ENCODE measurements around the gene FTO. TPM values are rescaled to one million over a fixed set of nuclear protein-coding genes. Genes with fewer than 3 reads are reported as not detected.

FTO gene
- total and polyA plus RNA-seq, 2 of the 13 experiments (the other 11 are each of a cell fraction or from before 2014, with no cell fraction given) = 41.6 to 55.8 TPM

DNA sequence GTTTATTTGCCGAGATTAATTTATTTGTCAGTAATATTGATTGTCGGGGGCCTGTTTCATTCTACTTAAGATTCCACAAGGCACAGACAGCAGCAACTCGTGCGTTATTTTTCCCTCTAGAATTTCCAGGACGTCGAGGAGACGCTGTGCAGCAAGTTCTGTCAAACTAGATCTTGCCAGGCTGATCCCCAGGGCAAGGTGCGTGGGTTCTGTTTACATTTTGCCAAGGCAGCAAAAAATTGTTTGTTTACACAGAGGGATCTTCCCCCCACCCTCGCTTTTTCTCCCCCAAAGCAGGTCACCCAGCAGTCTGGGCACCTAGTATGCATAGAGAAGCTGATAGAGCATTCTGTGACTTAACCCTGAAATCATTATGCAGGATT is 471.2 kb downstream of the FTO start:
- Histone ChIP-seq H3K4me2 (ENCODE audit: low read depth, low read length) (peak overlapping the region; percentile 90), H3K27ac (ENCODE audit: extremely low read length, insufficient read depth, low read length) (peak overlapping the region; percentile 97), H3K27me3 (ENCODE audit: control insufficient read depth in 1 of 2, insufficient read depth in 2 of 2, low read length in 2 of 2) (no peaks in the 10 kb centered on the region), H4K20me1 (ENCODE audit: insufficient read depth, low read length) (no peaks in the 10 kb centered on the region), H3K4me1 (ENCODE audit: insufficient read depth, low read length) (peaks cover 98% of the 10 kb centered on the region), H3K4me3 (replicated peaks in 1 of 3; ENCODE audit: insufficient read depth in 1 of 3, low read depth in 2 of 3, low read length in 3 of 3) (peak overlapping the region; percentile 29 to 56 (median 40); a peak in 5 of 6 replicates), H3K36me3 (replicated peaks in 1 of 2; ENCODE audit: control insufficient read depth in 1 of 2, insufficient read depth in 2 of 2, low read length in 2 of 2) (no peaks in the 10 kb centered on the region), H3K79me2 (ENCODE audit: insufficient read depth, low read length) (no peaks in the 10 kb centered on the region), H3K9me3 (ENCODE audit: low read length) (no peaks in the 10 kb centered on the region), H2AFZ (ENCODE audit: low read length) (no peak overlapping the region), H3K9ac (ENCODE audit: insufficient read depth, low read depth, low read length) (peak overlapping the region; percentile 79)
- FAIRE-seq (no peak), DNase-seq (ENCODE audit: low spot score) (no peak), ATAC-seq (peak; percentile 37)
- intact Hi-C loops (cut with micrococcal nuclease; ENCODE audit: unreplicated experiment) (loop anchor here (1.0 to 10.0 kb wide), 6 partner anchors 92 to 630 kb away; partner anchors contain the start of gene IRX3), in situ Hi-C loops (cut with HindIII; ENCODE audit: extremely low pct_ligation_motif_present, low pct_unique_long_range_greater_than_20kb) (loop anchor here (5.0 to 25.0 kb wide), 2 partner anchors 93 to 413 kb away; no protein-coding TSS in a partner anchor)
- POLR2A ChIA-PET = interaction anchor here (0.8 to 4.6 kb wide), 14 partner anchors 10 to 672 kb away, joined by 3 to 155 read pairs (median 4); partner anchors contain the start of gene AKTIP
- 3% methylated on average over 9 of the region's 9 CpGs for whole genome bisulfite sequencing (ENCODE audit: low lambda C conversion rate)
- CTCF ChIA-PET (ENCODE audit: low intra/inter-chr PET ratio, low total read pairs) = no interaction called here
- BruUV-seq (replicated peaks) = TSS peak; percentile 80
- TF ChIP-seq DR1 (CRISPR knock-in tag; IDR thresholded peaks at IDR 0.05) = no peak
- TF ChIP-seq PRPF4 (IDR thresholded peaks at IDR 0.05; ENCODE audit: low read depth, low read length, poor library complexity, severe bottlenecking) = no peak
- TF ChIP-seq, protein P1, sequence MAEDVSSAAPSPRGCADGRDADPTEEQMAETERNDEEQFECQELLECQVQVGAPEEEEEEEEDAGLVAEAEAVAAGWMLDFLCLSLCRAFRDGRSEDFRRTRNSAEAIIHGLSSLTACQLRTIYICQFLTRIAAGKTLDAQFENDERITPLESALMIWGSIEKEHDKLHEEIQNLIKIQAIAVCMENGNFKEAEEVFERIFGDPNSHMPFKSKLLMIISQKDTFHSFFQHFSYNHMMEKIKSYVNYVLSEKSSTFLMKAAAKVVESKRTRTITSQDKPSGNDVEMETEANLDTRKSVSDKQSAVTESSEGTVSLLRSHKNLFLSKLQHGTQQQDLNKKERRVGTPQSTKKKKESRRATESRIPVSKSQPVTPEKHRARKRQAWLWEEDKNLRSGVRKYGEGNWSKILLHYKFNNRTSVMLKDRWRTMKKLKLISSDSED (CRISPR knock-in tag; IDR thresholded peaks at IDR 0.05) = no peak
- 0 out of 2 replicates have a peak, but pooled peaks have one; percentile 27 for TF ChIP-seq ERF (CRISPR knock-in tag; IDR thresholded peaks at IDR 0.05)
- TF ChIP-seq MTA1 (CRISPR knock-in tag; IDR thresholded peaks at IDR 0.05; ENCODE audit: borderline replicate concordance) = 0 out of 2 replicates have a peak, but pooled peaks have one; percentile 49
- 0 out of 2 replicates have a peak, but pooled peaks have one; percentile 56 for TF ChIP-seq ZNF34 (CRISPR knock-in tag; IDR thresholded peaks at IDR 0.05; ENCODE audit: borderline replicate concordance)
- TF ChIP-seq REXO4 (CRISPR knock-in tag; IDR thresholded peaks at IDR 0.05; ENCODE audit: borderline replicate concordance) = no peak
- no peak for TF ChIP-seq PLRG1 (conservative IDR thresholded peaks at IDR 0.05)
- TF ChIP-seq, protein P2, sequence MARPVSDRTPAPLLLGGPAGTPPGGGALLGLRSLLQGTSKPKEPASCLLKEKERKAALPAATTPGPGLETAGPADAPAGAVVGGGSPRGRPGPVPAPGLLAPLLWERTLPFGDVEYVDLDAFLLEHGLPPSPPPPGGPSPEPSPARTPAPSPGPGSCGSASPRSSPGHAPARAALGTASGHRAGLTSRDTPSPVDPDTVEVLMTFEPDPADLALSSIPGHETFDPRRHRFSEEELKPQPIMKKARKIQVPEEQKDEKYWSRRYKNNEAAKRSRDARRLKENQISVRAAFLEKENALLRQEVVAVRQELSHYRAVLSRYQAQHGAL (CRISPR knock-in tag; IDR thresholded peaks at IDR 0.05; ENCODE audit: not compliant biosample characterization) = no peak
- no peak for TF ChIP-seq FOSL1 (CRISPR knock-in tag; IDR thresholded peaks at IDR 0.05; ENCODE audit: borderline replicate concordance)
- TF ChIP-seq, protein P3, sequence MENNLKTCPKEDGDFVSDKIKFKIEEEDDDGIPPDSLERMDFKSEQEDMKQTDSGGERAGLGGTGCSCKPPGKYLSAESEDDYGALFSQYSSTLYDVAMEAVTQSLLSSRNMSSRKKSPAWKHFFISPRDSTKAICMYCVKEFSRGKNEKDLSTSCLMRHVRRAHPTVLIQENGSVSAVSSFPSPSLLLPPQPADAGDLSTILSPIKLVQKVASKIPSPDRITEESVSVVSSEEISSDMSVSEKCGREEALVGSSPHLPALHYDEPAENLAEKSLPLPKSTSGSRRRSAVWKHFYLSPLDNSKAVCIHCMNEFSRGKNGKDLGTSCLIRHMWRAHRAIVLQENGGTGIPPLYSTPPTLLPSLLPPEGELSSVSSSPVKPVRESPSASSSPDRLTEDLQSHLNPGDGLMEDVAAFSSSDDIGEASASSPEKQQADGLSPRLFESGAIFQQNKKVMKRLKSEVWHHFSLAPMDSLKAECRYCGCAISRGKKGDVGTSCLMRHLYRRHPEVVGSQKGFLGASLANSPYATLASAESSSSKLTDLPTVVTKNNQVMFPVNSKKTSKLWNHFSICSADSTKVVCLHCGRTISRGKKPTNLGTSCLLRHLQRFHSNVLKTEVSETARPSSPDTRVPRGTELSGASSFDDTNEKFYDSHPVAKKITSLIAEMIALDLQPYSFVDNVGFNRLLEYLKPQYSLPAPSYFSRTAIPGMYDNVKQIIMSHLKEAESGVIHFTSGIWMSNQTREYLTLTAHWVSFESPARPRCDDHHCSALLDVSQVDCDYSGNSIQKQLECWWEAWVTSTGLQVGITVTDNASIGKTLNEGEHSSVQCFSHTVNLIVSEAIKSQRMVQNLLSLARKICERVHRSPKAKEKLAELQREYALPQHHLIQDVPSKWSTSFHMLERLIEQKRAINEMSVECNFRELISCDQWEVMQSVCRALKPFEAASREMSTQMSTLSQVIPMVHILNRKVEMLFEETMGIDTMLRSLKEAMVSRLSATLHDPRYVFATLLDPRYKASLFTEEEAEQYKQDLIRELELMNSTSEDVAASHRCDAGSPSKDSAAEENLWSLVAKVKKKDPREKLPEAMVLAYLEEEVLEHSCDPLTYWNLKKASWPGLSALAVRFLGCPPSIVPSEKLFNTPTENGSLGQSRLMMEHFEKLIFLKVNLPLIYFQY (CRISPR knock-in tag; IDR thresholded peaks at IDR 0.05; ENCODE audit: borderline replicate concordance) = no peak; the same call in 1 of the 2 replicates
- no peak for TF ChIP-seq HMG20B (CRISPR knock-in tag; conservative IDR thresholded peaks at IDR 0.05)
- TF ChIP-seq, protein P4, sequence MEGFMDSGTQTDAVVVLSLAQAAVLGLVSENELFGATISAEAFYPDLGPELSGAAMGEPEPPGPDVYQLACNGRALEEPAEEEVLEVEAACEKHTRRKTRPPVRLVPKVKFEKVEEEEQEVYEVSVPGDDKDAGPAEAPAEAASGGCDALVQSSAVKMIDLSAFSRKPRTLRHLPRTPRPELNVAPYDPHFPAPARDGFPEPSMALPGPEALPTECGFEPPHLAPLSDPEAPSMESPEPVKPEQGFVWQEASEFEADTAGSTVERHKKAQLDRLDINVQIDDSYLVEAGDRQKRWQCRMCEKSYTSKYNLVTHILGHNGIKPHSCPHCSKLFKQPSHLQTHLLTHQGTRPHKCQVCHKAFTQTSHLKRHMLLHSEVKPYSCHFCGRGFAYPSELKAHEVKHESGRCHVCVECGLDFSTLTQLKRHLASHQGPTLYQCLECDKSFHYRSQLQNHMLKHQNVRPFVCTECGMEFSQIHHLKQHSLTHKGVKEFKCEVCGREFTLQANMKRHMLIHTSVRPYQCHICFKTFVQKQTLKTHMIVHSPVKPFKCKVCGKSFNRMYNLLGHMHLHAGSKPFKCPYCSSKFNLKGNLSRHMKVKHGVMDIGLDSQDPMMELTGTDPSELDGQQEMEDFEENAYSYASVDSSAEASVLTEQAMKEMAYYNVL (CRISPR knock-in tag; IDR thresholded peaks at IDR 0.05; ENCODE audit: borderline replicate concordance) = no peak
- no peak for TF ChIP-seq ZFP1 (CRISPR knock-in tag; IDR thresholded peaks at IDR 0.05)
- no peak for TF ChIP-seq IKZF4 (CRISPR knock-in tag; IDR thresholded peaks at IDR 0.05; ENCODE audit: borderline replicate concordance, low read depth, not compliant biosample characterization)
- no peak for TF ChIP-seq ZBTB1 (CRISPR knock-in tag; IDR thresholded peaks at IDR 0.05; ENCODE audit: borderline replicate concordance)
- TF ChIP-seq U2AF2 (IDR thresholded peaks at IDR 0.05; ENCODE audit: low read depth, low read length) = no peak
